H1 (cell line): ENCODE results near the gene PREX1. TPM values are rescaled to one million over a fixed set of nuclear protein-coding genes. Genes with fewer than 3 reads are reported as not detected.

Source experiments
- CTCF ChIA-PET: fragments of 300-600 bp; sonication (Branson Sonifier 250); formaldehyde crosslinking; loops from one replicate; lab custom pipeline; 2021; ENCODE audit not compliant: partially characterized antibody; lab: Charles Lee
- POLR2A ChIA-PET: fragments of 300-600 bp; sonication (Branson Sonifier 250); formaldehyde crosslinking; loops from one replicate; lab custom pipeline; 2021; ENCODE audit warnings: inconsistent platforms; ENCODE audit not compliant: partially characterized antibody; lab: Charles Lee
- DNase-seq, 2 experiments: peaks; one replicate each; pipeline versions ENCODE4 v3.0.0 to v3.0.0-alpha.2; 2010 to 2022; ENCODE audit warnings: low spot score in 2 of 2, low read depth in 1 of 2, mixed read lengths in 1 of 2
- FAIRE-seq: peaks from 2 replicates; lab custom pipeline; 2011; peaks lifted over from hg19 to GRCh38; lab: Jason Lieb, UNC
- H2AFZ ChIP-seq: 2 replicates; pipeline ENCODE4 v1.8.1; 2012; ENCODE audit warnings: low read length, inconsistent platforms
- H2AK5ac ChIP-seq: 2 replicates; pipeline ENCODE4 v1.6.1; 2013; ENCODE audit warnings: low read depth, low read length
- H2BK120ac ChIP-seq: replicated peaks from 2 replicates; pipeline ENCODE3; 2013; ENCODE audit warnings: low read depth, low read length, inconsistent platforms
- H2BK12ac ChIP-seq: 2 replicates; pipeline ENCODE4 v1.6.1; 2013; ENCODE audit warnings: low read depth, low read length
- H2BK15ac ChIP-seq: 2 replicates; pipeline ENCODE4 v1.6.1; 2013; ENCODE audit warnings: low read length
- H2BK20ac ChIP-seq: 2 replicates; pipeline ENCODE4 v1.6.1; 2013; ENCODE audit warnings: low read length
- H2BK5ac ChIP-seq: 2 replicates; pipeline ENCODE4 v1.6.1; 2013; ENCODE audit warnings: low read depth, low read length
- H3K14ac ChIP-seq: 2 replicates; pipeline ENCODE4 v1.6.1; 2013; ENCODE audit warnings: inconsistent platforms; ENCODE audit not compliant: insufficient read length
- H3K18ac ChIP-seq: 2 replicates; pipeline ENCODE4 v1.6.1; 2013; ENCODE audit warnings: low read length; ENCODE audit errors: extremely low read depth
- H3K23ac ChIP-seq: 2 replicates; pipeline ENCODE4 v1.6.1; 2013; ENCODE audit warnings: inconsistent platforms; ENCODE audit not compliant: insufficient read length
- H3K23me2 ChIP-seq: 2 replicates; pipeline ENCODE4 v1.6.1; 2013; ENCODE audit warnings: low read depth, low read length
- H3K27ac ChIP-seq: 2 replicates; pipeline ENCODE4 v1.6.1; 2011; ENCODE audit warnings: low read depth, low read length, inconsistent platforms
- H3K27me3 ChIP-seq, 4 experiments: replicated peaks in 1 of 4; 1 replicate in 1 of 4; 2 replicates in 3 of 4; pipeline versions ENCODE4 v1.6.1 to v1.8.1; 2011 to 2013; ENCODE audit warnings: low read length in 3 of 4, mild to moderate bottlenecking in 3 of 4, inconsistent platforms in 2 of 4, mixed read lengths in 2 of 4, moderate library complexity in 1 of 4; ENCODE audit not compliant: control insufficient read depth in 3 of 4, insufficient read depth in 3 of 4; ENCODE audit errors: extremely low read depth in 1 of 4
- H3K36me3 ChIP-seq, 4 experiments: 2 replicates each; pipeline versions ENCODE4 v1.6.1 to v1.8.1; 2011 to 2013; ENCODE audit warnings: mild to moderate bottlenecking in 4 of 4, low read length in 3 of 4, moderate library complexity in 2 of 4, control low read depth in 1 of 4, inconsistent platforms in 1 of 4; ENCODE audit not compliant: insufficient read depth in 4 of 4, control insufficient read depth in 2 of 4
- H3K4ac ChIP-seq: replicated peaks from 2 replicates; pipeline ENCODE3; 2013; ENCODE audit warnings: low read length, low read depth, mixed read lengths, inconsistent platforms; ENCODE audit not compliant: insufficient read length
- H3K4me1 ChIP-seq, 4 experiments: replicated peaks in 1 of 4; 1 replicate in 1 of 4; 2 replicates in 3 of 4; pipeline versions ENCODE4 v1.6.1 to v1.8.1; 2011 to 2013; ENCODE audit warnings: low read length in 3 of 4, inconsistent platforms in 2 of 4, mixed read lengths in 1 of 4; ENCODE audit not compliant: insufficient read depth in 4 of 4, control insufficient read depth in 3 of 4
- H3K4me2 ChIP-seq, 2 experiments: 2 replicates each; pipeline versions ENCODE4 v1.6.1 to v1.8.1; 2011 to 2013; ENCODE audit warnings: low read depth in 2 of 2, low read length in 2 of 2, control low read depth in 1 of 2, inconsistent platforms in 1 of 2, mild to moderate bottlenecking in 1 of 2; ENCODE audit not compliant: insufficient read depth in 1 of 2
- H3K4me3 ChIP-seq, 4 experiments: fragments of 200-600, 300-600 bp in 1 of 4; sonication (generic), shearing (Covaris generic), sonication (Bioruptor Twin) in 1 of 4; 2 replicates each; pipeline versions ENCODE4 v1.5.1 to v1.8.1; 2011 to 2016; ENCODE audit warnings: low read length in 4 of 4, low read depth in 3 of 4, control low read depth in 2 of 4, inconsistent platforms in 2 of 4, mild to moderate bottlenecking in 2 of 4, mixed read lengths in 1 of 4, moderate library complexity in 1 of 4; ENCODE audit not compliant: insufficient read depth in 2 of 4; ENCODE audit errors: extremely low read depth in 1 of 4
- H3K56ac ChIP-seq: replicated peaks from 2 replicates; pipeline ENCODE3; 2013; ENCODE audit warnings: low read depth, mild to moderate bottlenecking, mixed read lengths, low read length, inconsistent platforms; ENCODE audit not compliant: insufficient read length
- H3K79me1 ChIP-seq: 2 replicates; pipeline ENCODE4 v1.6.1; 2013; ENCODE audit warnings: low read depth, low read length, control low read depth
- H3K79me2 ChIP-seq, 2 experiments: 2 replicates each; pipeline versions ENCODE4 v1.6.1 to v1.8.1; 2012 to 2013; ENCODE audit warnings: low read length in 2 of 2, mild to moderate bottlenecking in 2 of 2, inconsistent platforms in 1 of 2; ENCODE audit not compliant: insufficient read depth in 2 of 2, control insufficient read depth in 1 of 2
- H3K9ac ChIP-seq, 4 experiments: replicated peaks in 1 of 4; 1 replicate in 1 of 4; 2 replicates in 3 of 4; pipeline versions ENCODE4 v1.6.1 to v1.8.1; 2011 to 2013; ENCODE audit warnings: low read depth in 3 of 4, low read length in 3 of 4, control low read depth in 2 of 4, mild to moderate bottlenecking in 2 of 4, moderate library complexity in 2 of 4, inconsistent platforms in 1 of 4; ENCODE audit errors: extremely low read depth in 1 of 4
- H3K9me3 ChIP-seq, 2 experiments: 2 replicates each; pipeline versions ENCODE4 v1.6.1 to v1.8.1; 2012 to 2013; ENCODE audit warnings: mild to moderate bottlenecking in 2 of 2, moderate library complexity in 2 of 2, control low read depth in 1 of 2, inconsistent platforms in 1 of 2, low read depth in 1 of 2, low read length in 1 of 2, mixed read lengths in 1 of 2; ENCODE audit not compliant: insufficient read depth in 2 of 2
- H4K20me1 ChIP-seq, 2 experiments: replicated peaks in 1 of 2; 2 replicates each; pipeline versions ENCODE3 to v1.8.1; 2011 to 2013; ENCODE audit warnings: inconsistent platforms in 2 of 2, low read length in 2 of 2, mild to moderate bottlenecking in 1 of 2; ENCODE audit not compliant: insufficient read depth in 2 of 2, control insufficient read depth in 1 of 2
- H4K5ac ChIP-seq: 2 replicates; pipeline ENCODE4 v1.6.1; 2013; ENCODE audit warnings: low read length, low read depth, mixed read lengths, inconsistent platforms; ENCODE audit not compliant: insufficient read length
- H4K8ac ChIP-seq: 2 replicates; pipeline ENCODE4 v1.8.0; 2013; ENCODE audit warnings: mild to moderate bottlenecking, moderate library complexity, low read length, inconsistent platforms; ENCODE audit not compliant: insufficient read depth; ENCODE audit errors: extremely low read depth
- H4K91ac ChIP-seq: replicated peaks from 2 replicates; pipeline ENCODE3; 2013; ENCODE audit warnings: low read length, mixed read lengths, inconsistent platforms; ENCODE audit not compliant: insufficient read length
- BACH1 ChIP-seq: IDR thresholded peaks from 2 replicates; pipeline ENCODE4 v1.6.1; 2012; ENCODE audit warnings: low read length, improper control_type of control experiment
- CBX5 ChIP-seq: fragments of 300-800, 300-1000 bp; sonication (generic); IDR thresholded peaks from 2 replicates; pipeline ENCODE4 v1.7.1; 2016; ENCODE audit warnings: antibody characterized with exemption, low read length, low read depth
- CEBPB ChIP-seq: IDR thresholded peaks from 2 replicates; pipeline ENCODE4 v1.6.1; 2012; ENCODE audit warnings: low read depth, low read length
- CHD2 ChIP-seq: IDR thresholded peaks from 2 replicates; pipeline ENCODE4 v1.6.1; 2012; ENCODE audit warnings: low read length, improper control_type of control experiment
- CTBP2 ChIP-seq: IDR thresholded peaks from 2 replicates; pipeline ENCODE4 v1.7.0; 2011; ENCODE audit warnings: borderline replicate concordance, mild to moderate bottlenecking, moderate library complexity, mixed read lengths, low read length; ENCODE audit not compliant: insufficient read depth, insufficient read length
- HDAC6 ChIP-seq: IDR thresholded peaks from one replicate; pipeline ENCODE4 v1.7.1; 2012; ENCODE audit warnings: low read depth, mild to moderate bottlenecking, inconsistent platforms, low read length, moderate library complexity
- POLR2A ChIP-seq, 2 experiments: IDR thresholded peaks; 1 replicate in 1 of 2; 2 replicates in 1 of 2; pipeline ENCODE4 v1.6.1; 2011; ENCODE audit warnings: low read depth in 2 of 2, low read length in 2 of 2, mild to moderate bottlenecking in 2 of 2; ENCODE audit errors: control extremely low read depth in 1 of 2
- RBBP5 ChIP-seq: IDR thresholded peaks from 2 replicates; pipeline ENCODE4 v1.7.1; 2012; ENCODE audit warnings: low read depth, mild to moderate bottlenecking, inconsistent platforms, low read length, moderate library complexity, borderline replicate concordance
- SAP30 ChIP-seq: fragments of 300-600 bp; sonication (generic); IDR thresholded peaks from 2 replicates; pipeline ENCODE4 v1.7.1; 2012; ENCODE audit warnings: low read length, moderate library complexity, mild to moderate bottlenecking, inconsistent platforms; ENCODE audit not compliant: insufficient read depth, insufficient replicate concordance
- TEAD4 ChIP-seq: IDR thresholded peaks from 2 replicates; pipeline ENCODE4 v1.6.1; 2012; ENCODE audit warnings: low read depth, low read length, inconsistent platforms, mixed read lengths
- WGBS, 2 experiments: shearing (Covaris generic) in 1 of 2; methylation state at CpG; one replicate each; pipeline versions ENCODE4 v1.1.6 to v1.1.7; 2013 to 2015; ENCODE audit warnings: low lambda C conversion rate in 2 of 2, mixed read lengths in 2 of 2, inconsistent platforms in 1 of 2, low coverage in 1 of 2, missing lambda C conversion rate in 1 of 2; ENCODE audit not compliant: insufficient replicate concordance in 2 of 2, insufficient coverage in 1 of 2, insufficient read length in 1 of 2; ENCODE audit errors: extremely low coverage in 1 of 2, missing lambda C conversion rate in 1 of 2; 5-methylcytosine and 5-hydroxymethylcytosine counted together
- polyA plus RNA-seq, 7 experiments: library from polyadenylated mRNA; depleted of rRNA in 3 of 7; stranded (reverse) in 5 of 7; unstranded in 2 of 7; fragments of >200 nt in 5 of 7; fragments of 200-250 nt in 2 of 7; gene quantifications; 1 replicate in 5 of 7; 2 replicates in 1 of 7; 4 replicates in 1 of 7; pipeline versions ENCODE4 v1.2.1 to v1.2.3, GENCODE V29; 2011 to 2013; ENCODE audit warnings: missing spikeins in 2 of 7, mixed read lengths in 2 of 7
- total RNA-seq: library from RNA; stranded (reverse); fragmentation: NEBNext Ultra II Directional; extraction: Animal tissue kit (Norgen Biotek cat#: 25700); gene quantifications from 2 replicates; pipeline ENCODE4 v1.2.1, GENCODE V29; 2021
- TF ChIP-seq, protein P1 (sequence below): IDR thresholded peaks from 2 replicates; pipeline ENCODE4 v1.6.1; 2012; ENCODE audit warnings: low read length, inconsistent platforms
- TF ChIP-seq, protein P2 (sequence below): IDR thresholded peaks from 2 replicates; pipeline ENCODE4 v1.6.1; 2012; ENCODE audit warnings: inconsistent platforms

The PREX1 gene
- total and polyA plus RNA-seq, 2 of the 8 experiments (the other 6 are each of a cell fraction or from before 2014, with no cell fraction given) = 10.7 to 12.8 TPM

DNA sequence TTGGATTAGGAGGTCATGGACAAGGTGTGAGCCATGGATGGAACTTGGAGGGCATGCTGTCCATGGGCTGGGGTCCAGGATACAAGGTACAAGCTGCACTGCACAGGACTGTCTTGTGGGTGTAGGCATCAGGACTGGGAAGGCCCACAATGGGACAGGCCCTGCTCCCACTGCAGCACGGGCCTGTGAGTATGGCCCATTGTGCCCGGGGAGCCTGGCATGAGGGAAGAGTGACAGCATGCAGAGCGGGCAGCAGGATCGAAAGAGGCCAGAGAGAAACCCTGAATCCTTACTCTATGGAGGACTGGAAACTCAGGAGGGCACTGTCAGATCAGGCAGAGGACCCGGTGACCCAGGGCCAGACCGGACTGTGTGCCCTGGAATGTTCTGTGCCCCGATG is 211.3 kb downstream of the PREX1 start:
- H3K9me3 ChIP-seq = no peaks in the 10 kb centered on the region
- H2BK12ac ChIP-seq = no peak overlapping the region
- H4K20me1 ChIP-seq = no peaks in the 10 kb centered on the region
- no peaks in the 10 kb centered on the region for H3K23me2 ChIP-seq
- no peaks in the 10 kb centered on the region for H3K36me3 ChIP-seq
- no peak overlapping the region for H3K14ac ChIP-seq
- no peak for DNase-seq
- POLR2A ChIA-PET = no interaction called here
- no peaks in the 10 kb centered on the region for H3K79me2 ChIP-seq
- no peak overlapping the region for H3K27ac ChIP-seq
- H3K18ac ChIP-seq = no peak overlapping the region
- no peak overlapping the region for H2BK20ac ChIP-seq
- WGBS, 2 experiments = 79% methylated on average over 7 of the region's 7 CpGs; no CpG with 5 or more reads in 1 of the 2 experiments
- no peak overlapping the region for H2AK5ac ChIP-seq
- no peak overlapping the region for H2BK120ac ChIP-seq
- no peak overlapping the region for H3K4ac ChIP-seq
- H3K27me3 ChIP-seq = no peaks in the 10 kb centered on the region
- no peak overlapping the region for H4K91ac ChIP-seq
- H3K4me1 ChIP-seq = peaks cover 0 to 2% (median 1%) of the 10 kb centered on the region in 4 experiments; a peak in 3 of 7 replicates
- H2BK15ac ChIP-seq = no peak overlapping the region
- H3K23ac ChIP-seq = no peak overlapping the region
- no peak overlapping the region for H3K9ac ChIP-seq
- no peaks in the 10 kb centered on the region for H3K79me1 ChIP-seq
- H2BK5ac ChIP-seq = no peak overlapping the region
- no peak overlapping the region for H3K4me2 ChIP-seq
- H4K8ac ChIP-seq = no peak overlapping the region
- H4K5ac ChIP-seq = no peak overlapping the region
- CTCF ChIA-PET = interaction anchor here (1.6 kb wide), 1 partner anchor 938 kb away, joined by 4 read pairs; no protein-coding TSS in a partner anchor
- FAIRE-seq = no peak
- H3K56ac ChIP-seq = no peak overlapping the region
- H2AFZ ChIP-seq = no peak overlapping the region
- H3K4me3 ChIP-seq = no peak overlapping the region
- TF ChIP-seq BACH1 = no peak
- TF ChIP-seq CEBPB = no peak
- no peak for TF ChIP-seq CTBP2
- TF ChIP-seq, protein P1, sequence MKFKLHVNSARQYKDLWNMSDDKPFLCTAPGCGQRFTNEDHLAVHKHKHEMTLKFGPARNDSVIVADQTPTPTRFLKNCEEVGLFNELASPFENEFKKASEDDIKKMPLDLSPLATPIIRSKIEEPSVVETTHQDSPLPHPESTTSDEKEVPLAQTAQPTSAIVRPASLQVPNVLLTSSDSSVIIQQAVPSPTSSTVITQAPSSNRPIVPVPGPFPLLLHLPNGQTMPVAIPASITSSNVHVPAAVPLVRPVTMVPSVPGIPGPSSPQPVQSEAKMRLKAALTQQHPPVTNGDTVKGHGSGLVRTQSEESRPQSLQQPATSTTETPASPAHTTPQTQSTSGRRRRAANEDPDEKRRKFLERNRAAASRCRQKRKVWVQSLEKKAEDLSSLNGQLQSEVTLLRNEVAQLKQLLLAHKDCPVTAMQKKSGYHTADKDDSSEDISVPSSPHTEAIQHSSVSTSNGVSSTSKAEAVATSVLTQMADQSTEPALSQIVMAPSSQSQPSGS = no peak
- TF ChIP-seq POLR2A (IDR thresholded peaks at IDR 0.05; ENCODE audit: control extremely low read depth in 1 of 2, low read depth in 2 of 2, low read length in 2 of 2) = no peak
- no peak for TF ChIP-seq SAP30
- no peak for TF ChIP-seq CBX5
- TF ChIP-seq, protein P2, sequence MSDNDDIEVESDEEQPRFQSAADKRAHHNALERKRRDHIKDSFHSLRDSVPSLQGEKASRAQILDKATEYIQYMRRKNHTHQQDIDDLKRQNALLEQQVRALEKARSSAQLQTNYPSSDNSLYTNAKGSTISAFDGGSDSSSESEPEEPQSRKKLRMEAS = no peak
- no peak for TF ChIP-seq TEAD4
- no peak for TF ChIP-seq CHD2
- TF ChIP-seq RBBP5 = no peak
- no peak for TF ChIP-seq HDAC6
